Osteocyte (in vitro differentiated cells): ENCODE data around the gene AFF1. TPM values are rescaled to one million over a fixed set of nuclear protein-coding genes. Genes with fewer than 3 reads are reported as not detected.

Experiments used
- DNase-seq: peaks from one replicate; pipeline ENCODE4 v3.0.0; 2021; ENCODE audit warnings: mixed read lengths; ENCODE audit not compliant: unreplicated experiment; ENCODE audit errors: extremely low spot score
- H3K27ac Mint-ChIP-seq: one replicate; pipeline ENCODE4 v1.8.0; 2021; ENCODE audit warnings: mild to moderate bottlenecking, mixed read lengths; ENCODE audit not compliant: unreplicated experiment
- H3K27me3 Mint-ChIP-seq: one replicate; pipeline ENCODE4 v1.8.0; 2021; ENCODE audit warnings: mixed read lengths; ENCODE audit not compliant: unreplicated experiment
- H3K36me3 Mint-ChIP-seq: one replicate; pipeline ENCODE4 v1.8.0; 2021; ENCODE audit warnings: mixed read lengths; ENCODE audit not compliant: unreplicated experiment
- H3K4me1 Mint-ChIP-seq: one replicate; pipeline ENCODE4 v1.8.0; 2021; ENCODE audit warnings: mixed read lengths; ENCODE audit not compliant: unreplicated experiment
- H3K4me3 Mint-ChIP-seq: one replicate; pipeline ENCODE4 v1.8.0; 2021; ENCODE audit warnings: mild to moderate bottlenecking, moderate library complexity, mixed read lengths; ENCODE audit not compliant: unreplicated experiment
- H3K9me3 Mint-ChIP-seq: one replicate; pipeline ENCODE4 v1.8.0; 2021; ENCODE audit warnings: mixed read lengths; ENCODE audit not compliant: unreplicated experiment
- total RNA-seq: library from RNA; stranded (reverse); gene quantifications from 2 replicates; pipeline ENCODE4 v1.2.1, GENCODE V29; 2021
- TF ChIP-seq, protein P1 (sequence below): fragments of 200-600 bp; sonication (generic); IDR thresholded peaks from 2 replicates; pipeline ENCODE4 v1.5.0; 2021; ENCODE audit warnings: antibody characterized with exemption, mild to moderate bottlenecking, moderate library complexity

AFF1 gene
- total RNA-seq, 1 donor from 2014 or later: 39.3 TPM

DNA sequence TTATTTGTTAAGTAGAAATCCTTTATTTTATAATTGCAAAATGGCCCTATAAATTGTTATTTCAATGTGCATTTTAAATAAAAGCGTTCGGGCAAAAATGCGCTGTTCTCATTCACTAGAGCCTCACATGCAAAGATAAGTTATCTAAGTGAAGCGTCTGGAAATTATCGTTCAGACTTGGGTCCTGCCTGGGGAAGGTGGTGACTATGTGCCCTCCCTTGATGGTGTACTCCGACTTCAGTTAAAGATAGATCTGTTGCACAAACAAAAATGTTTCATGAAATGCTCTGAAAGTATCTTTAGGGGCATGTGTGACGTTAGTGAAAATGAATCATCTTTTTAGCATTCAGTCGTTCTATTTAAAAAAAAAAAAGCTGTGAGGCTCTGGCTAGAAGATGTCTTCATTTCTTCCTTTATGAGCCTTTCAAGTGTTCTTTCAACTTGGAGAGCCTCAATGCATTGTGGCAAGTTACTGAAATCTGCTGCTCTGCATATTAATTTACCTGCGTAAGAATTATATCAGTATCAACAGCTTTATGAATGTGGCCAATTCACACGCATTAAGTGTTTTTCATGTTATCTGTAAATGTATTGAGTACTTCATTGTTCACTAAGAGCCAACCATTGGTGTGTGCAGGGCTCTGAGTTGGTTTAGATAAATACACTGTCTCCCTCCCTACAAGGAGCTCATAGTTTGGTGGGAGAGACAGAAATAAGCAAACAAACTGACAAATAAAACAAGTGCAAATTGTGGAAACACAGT, 83.0 kb downstream of the AFF1 start:
- H3K4me1 Mint-ChIP-seq: peaks cover 60% of the 10 kb centered on the region
- no peaks in the 10 kb centered on the region for H3K9me3 Mint-ChIP-seq
- no peak for DNase-seq
- peak overlapping the region; percentile 1 for H3K27ac Mint-ChIP-seq
- H3K4me3 Mint-ChIP-seq: no peak overlapping the region
- TF ChIP-seq, protein P1, sequence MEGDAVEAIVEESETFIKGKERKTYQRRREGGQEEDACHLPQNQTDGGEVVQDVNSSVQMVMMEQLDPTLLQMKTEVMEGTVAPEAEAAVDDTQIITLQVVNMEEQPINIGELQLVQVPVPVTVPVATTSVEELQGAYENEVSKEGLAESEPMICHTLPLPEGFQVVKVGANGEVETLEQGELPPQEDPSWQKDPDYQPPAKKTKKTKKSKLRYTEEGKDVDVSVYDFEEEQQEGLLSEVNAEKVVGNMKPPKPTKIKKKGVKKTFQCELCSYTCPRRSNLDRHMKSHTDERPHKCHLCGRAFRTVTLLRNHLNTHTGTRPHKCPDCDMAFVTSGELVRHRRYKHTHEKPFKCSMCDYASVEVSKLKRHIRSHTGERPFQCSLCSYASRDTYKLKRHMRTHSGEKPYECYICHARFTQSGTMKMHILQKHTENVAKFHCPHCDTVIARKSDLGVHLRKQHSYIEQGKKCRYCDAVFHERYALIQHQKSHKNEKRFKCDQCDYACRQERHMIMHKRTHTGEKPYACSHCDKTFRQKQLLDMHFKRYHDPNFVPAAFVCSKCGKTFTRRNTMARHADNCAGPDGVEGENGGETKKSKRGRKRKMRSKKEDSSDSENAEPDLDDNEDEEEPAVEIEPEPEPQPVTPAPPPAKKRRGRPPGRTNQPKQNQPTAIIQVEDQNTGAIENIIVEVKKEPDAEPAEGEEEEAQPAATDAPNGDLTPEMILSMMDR: no peak
- H3K27me3 Mint-ChIP-seq: no peaks in the 10 kb centered on the region
- no peaks in the 10 kb centered on the region for H3K36me3 Mint-ChIP-seq

DNA sequence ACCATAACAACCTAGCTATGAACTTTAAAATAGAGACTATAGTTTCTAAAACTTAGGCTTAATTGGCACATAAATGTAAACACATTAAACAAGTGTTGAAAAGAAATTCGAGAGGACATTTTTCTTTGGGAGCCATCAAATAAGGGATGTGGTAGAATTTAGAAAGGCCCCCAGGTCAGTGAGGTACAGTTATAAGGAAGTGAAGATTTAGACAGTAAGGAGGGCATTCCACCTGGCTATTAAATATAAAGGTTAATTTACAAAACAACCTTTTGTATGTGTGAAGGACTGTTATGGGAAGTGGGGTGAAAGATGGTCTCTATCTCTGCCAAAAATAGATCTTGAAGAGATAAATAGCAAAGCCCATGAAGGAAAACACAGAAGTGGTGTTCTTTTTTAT, 83.9 kb downstream of the AFF1 start:
- H3K27ac Mint-ChIP-seq: no peak overlapping the region
- no peaks in the 10 kb centered on the region for H3K9me3 Mint-ChIP-seq
- no peaks in the 10 kb centered on the region for H3K27me3 Mint-ChIP-seq
- H3K4me1 Mint-ChIP-seq: peaks cover 59% of the 10 kb centered on the region
- DNase-seq: no peak
- no peaks in the 10 kb centered on the region for H3K36me3 Mint-ChIP-seq
- H3K4me3 Mint-ChIP-seq: no peak overlapping the region
- TF ChIP-seq, protein P1: no peak

DNA sequence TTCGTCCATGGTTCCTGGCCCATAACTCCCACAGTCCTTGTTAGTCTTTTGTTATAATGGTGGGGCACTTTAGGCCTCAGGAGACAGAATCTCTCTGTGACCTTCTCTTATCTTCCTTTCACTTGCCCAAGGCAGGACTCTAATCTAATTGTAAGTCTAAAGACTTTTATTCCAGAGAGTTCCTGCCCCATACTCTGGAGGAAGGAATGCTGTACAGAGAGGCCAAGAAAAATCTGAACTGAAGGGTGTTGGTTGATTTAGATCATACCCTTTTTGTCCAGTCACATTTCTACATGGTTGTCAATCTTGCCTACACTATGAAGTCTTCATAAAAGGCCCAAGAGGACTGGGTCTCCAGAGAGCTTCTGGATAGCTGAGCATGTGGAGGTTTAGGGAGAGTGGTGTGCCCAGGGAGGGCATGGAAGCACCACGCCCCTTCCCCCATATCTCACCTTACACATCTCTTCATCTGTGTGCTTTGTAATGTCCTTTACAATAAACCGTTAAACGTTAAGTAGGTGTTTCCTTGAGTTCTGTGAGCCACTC, 84.5 kb downstream of the AFF1 start:
- H3K4me1 Mint-ChIP-seq: peaks cover 59% of the 10 kb centered on the region

DNA sequence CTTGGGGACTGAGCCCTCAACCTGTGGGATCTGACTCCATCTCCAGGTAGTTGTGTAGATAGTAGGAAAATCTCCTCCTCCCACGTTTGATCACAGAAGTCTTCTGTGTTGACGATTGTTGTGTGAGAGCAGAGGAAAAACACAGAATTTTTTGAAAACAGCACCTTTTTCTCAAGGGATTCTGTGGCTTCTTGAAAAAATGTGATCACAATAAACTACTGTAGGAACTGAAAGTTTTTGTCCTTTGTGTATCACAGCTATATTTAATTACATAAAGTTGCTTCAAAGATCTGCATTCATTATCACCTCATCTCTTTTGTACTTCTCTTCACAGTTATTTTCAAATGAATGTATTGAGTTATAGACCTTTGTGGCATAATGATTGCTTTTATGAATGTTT, 85.1 kb downstream of the AFF1 start:
- no peaks in the 10 kb centered on the region for H3K36me3 Mint-ChIP-seq
- H3K27me3 Mint-ChIP-seq: no peaks in the 10 kb centered on the region
- no peak overlapping the region for H3K4me3 Mint-ChIP-seq
- peaks cover 57% of the 10 kb centered on the region for H3K4me1 Mint-ChIP-seq
- H3K27ac Mint-ChIP-seq: no peak overlapping the region
- no peaks in the 10 kb centered on the region for H3K9me3 Mint-ChIP-seq
- no peak for DNase-seq
- TF ChIP-seq, protein P1: no peak

More for the DNA sequence above, 84.5 kb downstream of the AFF1 start:
- no peak overlapping the region for H3K4me3 Mint-ChIP-seq
- no peaks in the 10 kb centered on the region for H3K9me3 Mint-ChIP-seq
- no peaks in the 10 kb centered on the region for H3K36me3 Mint-ChIP-seq
- no peak overlapping the region for H3K27ac Mint-ChIP-seq
- TF ChIP-seq, protein P1: no peak
- no peaks in the 10 kb centered on the region for H3K27me3 Mint-ChIP-seq
- DNase-seq: no peak

DNA sequence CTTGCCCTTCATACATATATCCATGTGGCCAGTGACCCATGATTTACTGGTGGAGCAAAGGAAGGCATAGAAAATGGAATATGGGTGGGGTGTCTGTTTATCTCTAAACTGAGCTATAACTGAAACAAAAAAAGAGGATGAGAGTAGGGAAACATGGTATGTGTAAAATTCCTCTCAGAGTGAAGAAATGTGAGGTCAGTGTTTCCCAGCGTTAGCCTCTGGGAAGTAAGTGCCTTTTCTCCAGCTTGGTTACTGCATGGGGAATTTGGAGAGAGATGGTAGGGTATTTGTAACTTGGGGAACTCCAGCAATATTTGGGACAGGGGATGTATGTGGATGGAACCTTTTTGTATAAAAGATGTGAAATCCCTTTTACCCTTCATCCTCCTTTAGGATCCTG, 89.4 kb downstream of the AFF1 start:
- Mint-ChIP-seq H3K9me3 (no peaks in the 10 kb centered on the region), H3K4me1 (peaks cover 40% of the 10 kb centered on the region), H3K27me3 (no peaks in the 10 kb centered on the region), H3K36me3 (peaks cover 2% of the 10 kb centered on the region), H3K4me3 (no peak overlapping the region), H3K27ac (peak overlapping the region; percentile 6)
- TF ChIP-seq, protein P1: no peak
- DNase-seq: no peak
